IMR-90 (cell line): ENCODE data around the gene CA7. TPM values are rescaled to one million over a fixed set of nuclear protein-coding genes. Genes with fewer than 3 reads are reported as not detected.

ENCODE experiments used
- ATAC-seq: fragments of 200-7000 bp; cut with Tn5 transposase; 2 replicates; pipeline ENCODE4 v1.9.1; 2020; ENCODE audit warnings: low read depth, mild to moderate bottlenecking, moderate library complexity
- BruUV-seq: library from RNA; stranded (reverse); fragments of 400-500 nt; replicated peaks from 2 replicates; lab custom pipeline; 2021; lab: Mats Ljungman, UMichigan
- CTCF ChIA-PET: fragments of 300-600 bp; formaldehyde crosslinking; extraction: SDS; loops from one replicate; lab custom pipeline; 2021; ENCODE audit warnings: antibody characterized with exemption; lab: Yijun Ruan, JAX
- POLR2A ChIA-PET: fragments of 300-600 bp; sonication (Branson Sonifier 250); formaldehyde crosslinking; loops from one replicate; lab custom pipeline; 2022; ENCODE audit warnings: antibody characterized with exemption; ENCODE audit not compliant: unreplicated experiment; lab: Charles Lee
- DNase-seq: peaks from one replicate; pipeline ENCODE4 v3.0.0; 2013
- H2AFZ ChIP-seq: replicated peaks from 2 replicates; pipeline ENCODE3; 2013; ENCODE audit warnings: low read length, mild to moderate bottlenecking; ENCODE audit not compliant: poor library complexity
- H2AK5ac ChIP-seq: 2 replicates; pipeline ENCODE4 v1.6.1; 2013; ENCODE audit warnings: low read depth, low read length, inconsistent platforms
- H2AK9ac ChIP-seq: replicated peaks from 2 replicates; pipeline ENCODE3; 2013; ENCODE audit warnings: mild to moderate bottlenecking, low read depth, low read length, moderate library complexity; ENCODE audit not compliant: poor library complexity
- H2BK120ac ChIP-seq: 2 replicates; pipeline ENCODE4 v1.6.1; 2013; ENCODE audit warnings: low read depth, low read length, inconsistent platforms
- H2BK15ac ChIP-seq: 3 replicates; pipeline ENCODE4 v1.6.1; 2013; ENCODE audit warnings: low read depth, low read length, inconsistent platforms
- H2BK20ac ChIP-seq: 2 replicates; pipeline ENCODE4 v1.6.1; 2013; ENCODE audit warnings: low read depth, mild to moderate bottlenecking, inconsistent platforms, low read length, moderate library complexity
- H2BK5ac ChIP-seq: 2 replicates; pipeline ENCODE4 v1.6.1; 2013; ENCODE audit warnings: mild to moderate bottlenecking, low read depth, low read length, inconsistent platforms; ENCODE audit not compliant: poor library complexity, severe bottlenecking
- H3K14ac ChIP-seq: replicated peaks from 2 replicates; pipeline ENCODE4 v1.6.1; 2013; ENCODE audit warnings: low read depth, low read length, inconsistent platforms
- H3K18ac ChIP-seq: 2 replicates; pipeline ENCODE4 v1.6.1; 2013; ENCODE audit warnings: low read depth, low read length, control low read depth
- H3K23ac ChIP-seq: 2 replicates; pipeline ENCODE4 v1.6.1; 2013; ENCODE audit warnings: low read depth, low read length, inconsistent platforms
- H3K27ac ChIP-seq: 2 replicates; pipeline ENCODE4 v1.5.1; 2013; ENCODE audit warnings: mild to moderate bottlenecking, control low read depth, low read length; ENCODE audit not compliant: insufficient read depth
- H3K27me3 ChIP-seq: 2 replicates; pipeline ENCODE4 v1.6.1; 2013; ENCODE audit warnings: low read length; ENCODE audit not compliant: control insufficient read depth, insufficient read depth
- H3K36me3 ChIP-seq: 2 replicates; pipeline ENCODE4 v1.6.1; 2013; ENCODE audit warnings: low read length, mixed read lengths; ENCODE audit not compliant: control insufficient read depth, insufficient read depth
- H3K4ac ChIP-seq: 2 replicates; pipeline ENCODE4 v1.6.1; 2013; ENCODE audit warnings: low read depth, low read length, inconsistent platforms
- H3K4me1 ChIP-seq: 2 replicates; pipeline ENCODE4 v1.6.1; 2013; ENCODE audit warnings: low read length, mixed read lengths; ENCODE audit not compliant: control insufficient read depth, insufficient read depth
- H3K4me2 ChIP-seq: 2 replicates; pipeline ENCODE4 v1.6.1; 2013; ENCODE audit warnings: low read depth, mild to moderate bottlenecking, control low read depth, low read length, moderate library complexity
- H3K4me3 ChIP-seq: 2 replicates; pipeline ENCODE4 v1.5.1; 2013; ENCODE audit warnings: low read depth, mild to moderate bottlenecking, control low read depth, low read length, moderate library complexity; ENCODE audit not compliant: insufficient read depth
- H3K56ac ChIP-seq: 2 replicates; pipeline ENCODE4 v1.6.1; 2013; ENCODE audit warnings: low read length, inconsistent platforms; ENCODE audit not compliant: insufficient read depth; ENCODE audit errors: extremely low read depth
- H3K79me1 ChIP-seq, 2 experiments: 2 replicates each; pipeline ENCODE4 v1.6.1; 2013; ENCODE audit warnings: low read length in 2 of 2, inconsistent platforms in 1 of 2, low read depth in 1 of 2
- H3K9ac ChIP-seq: 2 replicates; pipeline ENCODE4 v1.6.1; 2013; ENCODE audit warnings: low read depth, low read length, control low read depth
- H3K9me1 ChIP-seq: 2 replicates; pipeline ENCODE4 v1.6.1; 2013; ENCODE audit warnings: low read length, inconsistent platforms; ENCODE audit not compliant: insufficient read depth
- H3K9me3 ChIP-seq: 2 replicates; pipeline ENCODE4 v1.6.1; 2013; ENCODE audit warnings: low read length; ENCODE audit not compliant: control insufficient read depth, insufficient read depth
- H4K20me1 ChIP-seq: 2 replicates; pipeline ENCODE4 v1.6.1; 2013; ENCODE audit warnings: low read length, inconsistent platforms; ENCODE audit not compliant: insufficient read depth
- H4K5ac ChIP-seq: 2 replicates; pipeline ENCODE4 v1.6.1; 2013; ENCODE audit warnings: mild to moderate bottlenecking, low read depth, low read length, control low read depth
- H4K8ac ChIP-seq, 2 experiments: 2 replicates each; pipeline ENCODE4 v1.6.1; 2013; ENCODE audit warnings: low read depth in 2 of 2, low read length in 2 of 2, control low read depth in 1 of 2, inconsistent platforms in 1 of 2
- H4K91ac ChIP-seq: 2 replicates; pipeline ENCODE4 v1.6.1; 2013; ENCODE audit warnings: low read depth, low read length, inconsistent platforms; ENCODE audit not compliant: insufficient read depth
- BHLHE40 ChIP-seq: fragments of 150-350 bp; IDR thresholded peaks from 2 replicates; pipeline ENCODE4 v1.6.1; 2016; ENCODE audit warnings: mild to moderate bottlenecking, low read depth, low read length
- CEBPB ChIP-seq: IDR thresholded peaks from 2 replicates; pipeline ENCODE4 v1.6.1; 2012; ENCODE audit warnings: low read depth, low read length, improper control_type of control experiment
- CHD1 ChIP-seq: IDR thresholded peaks from 2 replicates; pipeline ENCODE4 v1.6.1; 2012; ENCODE audit warnings: low read depth, low read length, improper control_type of control experiment
- CTCF ChIP-seq: conservative IDR thresholded peaks from 2 replicates; pipeline ENCODE4 v1.5.1; 2012; ENCODE audit warnings: mild to moderate bottlenecking, low read depth, low read length, improper control_type of control experiment
- FOS ChIP-seq: fragments of 150-350 bp; IDR thresholded peaks from 2 replicates; pipeline ENCODE4 v1.6.1; 2016; ENCODE audit warnings: low read depth, low read length
- MAFK ChIP-seq: IDR thresholded peaks from 2 replicates; pipeline ENCODE4 v1.6.1; 2012; ENCODE audit warnings: low read depth, low read length, improper control_type of control experiment
- MAZ ChIP-seq: IDR thresholded peaks from 2 replicates; pipeline ENCODE4 v1.6.1; 2012; ENCODE audit warnings: low read depth, mild to moderate bottlenecking, low read length, improper control_type of control experiment, moderate library complexity, borderline replicate concordance
- MXI1 ChIP-seq: IDR thresholded peaks from 2 replicates; pipeline ENCODE4 v1.6.1; 2012; ENCODE audit warnings: low read depth, mild to moderate bottlenecking, low read length, moderate library complexity, borderline replicate concordance
- NFE2L2 ChIP-seq: fragments of 150-350 bp; IDR thresholded peaks from 2 replicates; pipeline ENCODE4 v1.6.1; 2016; ENCODE audit warnings: low read depth, mild to moderate bottlenecking, low read length
- POLR2A ChIP-seq: IDR thresholded peaks from 2 replicates; pipeline ENCODE4 v1.6.1; 2012; ENCODE audit warnings: mild to moderate bottlenecking, low read depth, low read length
- RAD21 ChIP-seq: IDR thresholded peaks from 2 replicates; pipeline ENCODE4 v1.6.1; 2012; ENCODE audit warnings: low read length, improper control_type of control experiment
- RCOR1 ChIP-seq: IDR thresholded peaks from 2 replicates; pipeline ENCODE4 v1.6.1; 2012; ENCODE audit warnings: mild to moderate bottlenecking, low read length, improper control_type of control experiment; ENCODE audit not compliant: insufficient replicate concordance
- RFX5 ChIP-seq: IDR thresholded peaks from 2 replicates; pipeline ENCODE4 v1.8.0; 2012; ENCODE audit warnings: low read depth, mild to moderate bottlenecking, low read length, moderate library complexity
- SMC3 ChIP-seq: fragments of 150-350 bp; IDR thresholded peaks from 2 replicates; pipeline ENCODE4 v1.6.1; 2016; ENCODE audit warnings: low read depth, mild to moderate bottlenecking, antibody characterized with exemption, low read length, moderate library complexity
- USF2 ChIP-seq: fragments of 150-350 bp; IDR thresholded peaks from 2 replicates; pipeline ENCODE4 v1.6.1; 2017; ENCODE audit warnings: mild to moderate bottlenecking, antibody characterized with exemption, low read length, low read depth
- WGBS, 2 experiments: methylation state at CpG; one replicate each; pipeline versions ENCODE4 v1.1.5 to v1.1.7; 2013; ENCODE audit warnings: missing lambda C conversion rate in 2 of 2; ENCODE audit not compliant: insufficient read length in 1 of 2; ENCODE audit errors: extremely low coverage in 2 of 2; 5-methylcytosine and 5-hydroxymethylcytosine counted together
- dilution Hi-C: fragments of 300-500 bp; cut with HindIII; formaldehyde crosslinking; loops from one replicate; pipeline ENCODE4 v1.14.3; 2018; ENCODE audit warnings: low sequenced_read_pairs; ENCODE audit not compliant: unreplicated experiment
- in situ Hi-C: fragments of 300-500 bp; cut with MboI; formaldehyde crosslinking; loops from 3 replicates; pipeline ENCODE4 v1.14.3; 2019; ENCODE audit warnings: low sequenced_read_pairs, inconsistent platforms, mixed read lengths
- intact Hi-C: fragments of 100-400 bp; cut with micrococcal nuclease; formaldehyde crosslinking; loops from 2 replicates; pipeline ENCODE4 v1.10.0; 2022
- polyA plus RNA-seq, 3 experiments: library from polyadenylated mRNA; depleted of rRNA; stranded (reverse); fragments of >200 nt; gene quantifications; 2 replicates each; pipeline ENCODE4 v1.2.3, GENCODE V29; 2012; ENCODE audit warnings: low replicate concordance in 1 of 3
- total RNA-seq: library from RNA; depleted of rRNA; stranded (reverse); fragments of >200 nt; gene quantifications from 2 replicates; pipeline ENCODE4 v1.2.3, GENCODE V29; 2012
- TF ChIP-seq, protein P1 (sequence below): fragments of 150-350 bp; IDR thresholded peaks from 2 replicates; pipeline ENCODE4 v1.6.1; 2016; ENCODE audit warnings: low read depth, mild to moderate bottlenecking, low read length, moderate library complexity, borderline replicate concordance

Gene CA7
- total and polyA plus RNA-seq, 2 of the 4 experiments (the other 2 are of a cell fraction), result not detected

DNA sequence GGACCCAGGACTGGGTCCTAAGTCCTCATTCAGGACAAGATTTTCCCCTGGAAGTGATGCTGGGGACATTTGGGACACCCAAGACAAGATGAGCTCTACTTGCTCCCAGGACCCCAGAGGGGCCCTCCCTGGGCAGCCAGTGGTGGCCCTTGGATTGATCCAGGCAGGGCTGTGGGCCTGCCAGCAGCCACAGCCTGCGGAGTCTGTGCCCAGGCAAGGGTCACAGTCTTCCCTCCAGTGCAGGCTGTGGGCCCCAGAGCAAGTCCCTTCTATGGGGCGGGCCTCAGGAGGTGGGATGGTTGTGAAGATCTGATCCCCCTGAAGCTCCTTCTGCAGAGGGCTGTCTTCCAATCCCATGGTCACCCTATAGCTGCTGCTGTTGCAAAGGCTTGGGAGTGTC, 12.6 kb downstream of the CA7 start:
- H2AK9ac ChIP-seq, result no peak overlapping the region
- H4K5ac ChIP-seq, result no peak overlapping the region
- H3K23ac ChIP-seq, result no peak overlapping the region
- in situ Hi-C loops, result no loop called here
- H3K9me1 ChIP-seq, result no peaks in the 10 kb centered on the region
- no peak overlapping the region for H3K4me2 ChIP-seq
- dilution Hi-C loops, result no loop called here
- TF ChIP-seq RAD21 (no peak), RFX5 (no peak), MXI1 (no peak), RCOR1 (no peak), POLR2A (no peak), MAZ (no peak), CEBPB (no peak), SMC3 (no peak), CTCF (no peak), NFE2L2 (no peak), USF2 (no peak), BHLHE40 (no peak), MAFK (no peak), CHD1 (no peak), FOS (no peak)
- TF ChIP-seq, protein P1, sequence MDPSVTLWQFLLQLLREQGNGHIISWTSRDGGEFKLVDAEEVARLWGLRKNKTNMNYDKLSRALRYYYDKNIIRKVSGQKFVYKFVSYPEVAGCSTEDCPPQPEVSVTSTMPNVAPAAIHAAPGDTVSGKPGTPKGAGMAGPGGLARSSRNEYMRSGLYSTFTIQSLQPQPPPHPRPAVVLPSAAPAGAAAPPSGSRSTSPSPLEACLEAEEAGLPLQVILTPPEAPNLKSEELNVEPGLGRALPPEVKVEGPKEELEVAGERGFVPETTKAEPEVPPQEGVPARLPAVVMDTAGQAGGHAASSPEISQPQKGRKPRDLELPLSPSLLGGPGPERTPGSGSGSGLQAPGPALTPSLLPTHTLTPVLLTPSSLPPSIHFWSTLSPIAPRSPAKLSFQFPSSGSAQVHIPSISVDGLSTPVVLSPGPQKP, result no peak
- H2AK5ac ChIP-seq, result no peak overlapping the region
- WGBS, 2 experiments, result no CpG with 5 or more reads among the region's 2 CpGs
- DNase-seq, result no peak
- no peaks in the 10 kb centered on the region for H3K4me1 ChIP-seq
- no peak overlapping the region for H2BK20ac ChIP-seq
- H2AFZ ChIP-seq, result no peak overlapping the region
- H2BK120ac ChIP-seq, result no peak overlapping the region
- no peak overlapping the region for H3K14ac ChIP-seq
- H3K4me3 ChIP-seq, result no peak overlapping the region
- H3K27me3 ChIP-seq, result peaks cover 13% of the 10 kb centered on the region
- H3K27ac ChIP-seq, result no peak overlapping the region
- H3K9ac ChIP-seq, result no peak overlapping the region
- no peaks in the 10 kb centered on the region for H3K9me3 ChIP-seq
- no peak overlapping the region for H2BK15ac ChIP-seq
- ChIA-PET CTCF (interaction anchor here (1.1 to 1.6 kb wide), 3 partner anchors 11 to 26 kb away, joined by 3 to 6 read pairs (median 3); partner anchors contain the start of gene NAE1), POLR2A (no interaction called here)
- no peak overlapping the region for H3K4ac ChIP-seq
- no TSS peak for BruUV-seq
- H4K20me1 ChIP-seq, result peaks cover 4% of the 10 kb centered on the region; the same call in 1 of the 2 replicates
- H4K91ac ChIP-seq, result no peak overlapping the region
- H4K8ac ChIP-seq, result no peak overlapping the region
- intact Hi-C loops, result no loop called here
- no peaks in the 10 kb centered on the region for H3K36me3 ChIP-seq
- ATAC-seq, result no peak
- no peak overlapping the region for H3K56ac ChIP-seq
- H3K79me1 ChIP-seq, result no peaks in the 10 kb centered on the region
- H3K18ac ChIP-seq, result no peak overlapping the region
- no peak overlapping the region for H2BK5ac ChIP-seq
